Tibial artery (tissue), 4 donors: ENCODE results near the gene VMAC.

Experiments
- DNase-seq, 2 donors: peaks; one replicate each; pipeline ENCODE4 v3.0.0-alpha.2; 2019
- H3K27ac ChIP-seq, 2 donors: fragments of 200-600 bp; sonication (generic) in 1 of 2; 1 replicate in 1 of 2; 2 replicates in 1 of 2; pipeline ENCODE4 v1.5.1; 2018 to 2019; ENCODE audit warnings: mild to moderate bottlenecking in 1 of 2
- H3K27me3 ChIP-seq, 2 donors: fragments of 200-600 bp; sonication (generic) in 1 of 2; one replicate each; pipeline versions ENCODE4 v1.5.1 to v1.6.0; 2016 to 2019
- H3K36me3 ChIP-seq, 3 donors: fragments of 200-600 bp; sonication (generic) in 2 of 3; one replicate each; pipeline ENCODE4 v1.5.1; 2016 to 2019; ENCODE audit warnings: mild to moderate bottlenecking in 2 of 3
- H3K4me1 ChIP-seq, 4 donors: fragments of 200-600 bp; sonication (generic) in 2 of 4; 1 replicate in 3 of 4; 2 replicates in 1 of 4; pipeline ENCODE4 v1.5.1; 2016 to 2019
- H3K4me3 ChIP-seq, 2 donors: fragments of 200-600 bp; sonication (generic) in 1 of 2; 1 replicate in 1 of 2; 2 replicates in 1 of 2; pipeline ENCODE4 v1.5.1; 2018 to 2019; ENCODE audit warnings: mild to moderate bottlenecking in 2 of 2
- H3K9me3 ChIP-seq, 3 donors: fragments of 200-600 bp; sonication (generic) in 1 of 3; one replicate each; pipeline ENCODE4 v1.5.1; 2016 to 2019
- intact Hi-C: fragments of 100-400 bp; cut with DNase I; formaldehyde crosslinking; loops from one replicate; pipeline ENCODE4 v1.15.0; 2023; ENCODE audit warnings: low total_unique reads
- TF ChIP-seq, protein P1 (sequence below), 2 experiments: fragments of 200-600 bp in 1 of 2; fragments of 450-650 bp in 1 of 2; IDR thresholded peaks; one replicate each; pipeline ENCODE4 v1.5.1; 2017 to 2019; ENCODE audit warnings: antibody characterized with exemption in 2 of 2, mild to moderate bottlenecking in 1 of 2, moderate library complexity in 1 of 2

The VMAC gene

DNA sequence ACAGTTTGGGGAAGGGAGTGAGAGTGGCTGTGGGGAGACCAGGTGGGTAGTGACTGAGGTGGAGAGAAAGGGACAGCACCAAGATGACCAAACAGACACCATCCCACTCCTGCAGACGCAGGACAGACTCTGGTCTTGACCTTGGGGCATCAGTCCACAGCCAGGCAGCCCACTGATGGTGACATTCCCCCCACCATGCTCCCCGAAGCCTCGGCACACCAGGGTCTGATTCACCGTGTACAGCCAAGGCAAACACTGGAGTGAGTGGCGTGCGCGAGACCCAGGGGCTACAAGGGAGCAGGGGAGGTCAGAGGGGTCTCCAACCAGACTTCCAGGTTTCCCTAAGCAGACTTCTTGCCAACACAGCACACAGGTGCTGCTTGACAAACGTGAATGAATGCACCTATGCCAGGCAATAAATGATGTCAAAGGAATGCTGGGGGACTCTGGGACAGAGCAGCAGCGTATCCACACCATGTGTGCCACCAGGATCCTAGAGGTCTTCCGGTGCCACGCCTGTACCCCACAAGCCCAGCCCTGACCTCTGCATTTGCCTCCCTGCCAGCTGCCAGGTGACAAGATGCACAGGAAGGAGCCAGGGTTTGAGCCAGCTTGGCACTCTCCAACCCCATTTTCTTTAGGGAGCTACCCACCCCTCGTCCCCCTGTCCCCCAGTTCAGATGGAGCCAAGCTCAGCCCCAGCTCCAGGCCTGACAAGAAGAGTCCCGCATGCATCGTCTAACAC lies 54.8 kb downstream of the VMAC start:
- intact Hi-C loops = no loop called here
- H3K9me3 ChIP-seq = no peaks in the 10 kb centered on the region
- H3K4me1 ChIP-seq = peaks cover 4 to 62% (median 48%) of the 10 kb centered on the region in 4 donors
- no peak for DNase-seq
- TF ChIP-seq, protein P1, sequence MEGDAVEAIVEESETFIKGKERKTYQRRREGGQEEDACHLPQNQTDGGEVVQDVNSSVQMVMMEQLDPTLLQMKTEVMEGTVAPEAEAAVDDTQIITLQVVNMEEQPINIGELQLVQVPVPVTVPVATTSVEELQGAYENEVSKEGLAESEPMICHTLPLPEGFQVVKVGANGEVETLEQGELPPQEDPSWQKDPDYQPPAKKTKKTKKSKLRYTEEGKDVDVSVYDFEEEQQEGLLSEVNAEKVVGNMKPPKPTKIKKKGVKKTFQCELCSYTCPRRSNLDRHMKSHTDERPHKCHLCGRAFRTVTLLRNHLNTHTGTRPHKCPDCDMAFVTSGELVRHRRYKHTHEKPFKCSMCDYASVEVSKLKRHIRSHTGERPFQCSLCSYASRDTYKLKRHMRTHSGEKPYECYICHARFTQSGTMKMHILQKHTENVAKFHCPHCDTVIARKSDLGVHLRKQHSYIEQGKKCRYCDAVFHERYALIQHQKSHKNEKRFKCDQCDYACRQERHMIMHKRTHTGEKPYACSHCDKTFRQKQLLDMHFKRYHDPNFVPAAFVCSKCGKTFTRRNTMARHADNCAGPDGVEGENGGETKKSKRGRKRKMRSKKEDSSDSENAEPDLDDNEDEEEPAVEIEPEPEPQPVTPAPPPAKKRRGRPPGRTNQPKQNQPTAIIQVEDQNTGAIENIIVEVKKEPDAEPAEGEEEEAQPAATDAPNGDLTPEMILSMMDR (IDR thresholded peaks at IDR 0.05) = no peak
- H3K36me3 ChIP-seq = no peaks in the 10 kb centered on the region
- H3K27ac ChIP-seq = peak overlapping the region in 1 of 2 donors; percentile 38
- H3K4me3 ChIP-seq = no peak overlapping the region
- H3K27me3 ChIP-seq = no peaks in the 10 kb centered on the region
